SK-N-MC (cell line): ENCODE results near the gene ITGB1BP2.

ENCODE experiments used
- EZH2 ChIP-seq: fragments of 200-600 bp; sonication (generic); IDR thresholded peaks from one replicate; pipeline ENCODE4 v1.6.1; 2017; ENCODE audit warnings: antibody characterized with exemption
- FOXP2 ChIP-seq: optimal IDR thresholded peaks from 2 replicates; pipeline ENCODE3; 2011; ENCODE audit warnings: mild to moderate bottlenecking, moderate library complexity; ENCODE audit not compliant: insufficient read depth; ENCODE audit errors: extremely low read length, control extremely low read depth
- POLR2AphosphoS5 ChIP-seq: IDR thresholded peaks from 2 replicates; pipeline ENCODE4 v1.6.1; 2012; ENCODE audit warnings: mild to moderate bottlenecking, low read depth, low read length, borderline replicate concordance

GRCh38 chrX:71296806-71297205 is 4.7 kb upstream of the ITGB1BP2 start:
- TF ChIP-seq POLR2AphosphoS5 (no peak), EZH2 (no peak), FOXP2 (no peak)
